SJSA1 (cell line): Measurements from ENCODE around the gene ZNF578. TPM values are rescaled to one million over a fixed set of nuclear protein-coding genes. Genes with fewer than 3 reads are reported as not detected.
"Not testable (repeated sequence)": the region's sequence is repeated elsewhere in the genome, so short reads cannot be mapped to it uniquely, and the experiment has no call there.

Experiments used
- DNase-seq, 2 experiments: peaks; one replicate each; pipeline ENCODE4 v3.0.0-alpha.2; 2015 to 2020; ENCODE audit warnings: low spot score in 2 of 2, low read depth in 1 of 2
- H3K27ac ChIP-seq: fragments of 250-450 bp; sonication (Bioruptor Pico); 2 replicates; pipeline ENCODE4 v1.5.1; 2020; ENCODE audit warnings: mild to moderate bottlenecking, moderate library complexity
- H3K27me3 ChIP-seq: fragments of 250-450 bp; sonication (Bioruptor Pico); replicated peaks from 2 replicates; pipeline ENCODE4 v1.5.1; 2020; ENCODE audit warnings: mild to moderate bottlenecking, moderate library complexity
- H3K36me3 ChIP-seq: fragments of 250-450 bp; sonication (Bioruptor Pico); 2 replicates; pipeline ENCODE4 v1.5.1; 2020; ENCODE audit warnings: mild to moderate bottlenecking
- H3K4me1 ChIP-seq: fragments of 250-450 bp; sonication (Bioruptor Pico); replicated peaks from 2 replicates; pipeline ENCODE4 v1.6.1; 2021; ENCODE audit warnings: mild to moderate bottlenecking
- H3K4me3 ChIP-seq: fragments of 250-450 bp; sonication (Bioruptor Pico); 2 replicates; pipeline ENCODE4 v1.5.1; 2020; ENCODE audit warnings: mild to moderate bottlenecking
- H3K9me3 ChIP-seq: fragments of 250-450 bp; sonication (Bioruptor Pico); replicated peaks from 2 replicates; pipeline ENCODE4 v1.5.1; 2020; ENCODE audit warnings: mild to moderate bottlenecking
- total RNA-seq: library from RNA; depleted of rRNA; stranded (reverse); fragments of >200 nt; shearing (Covaris generic); gene quantifications from 2 replicates; pipeline ENCODE4 v1.2.3, GENCODE V29; 2014; rRNA removed

The ZNF578 gene
- 0.58 TPM in 1 of 2 replicates, not detected in the other for total RNA-seq

DNA sequence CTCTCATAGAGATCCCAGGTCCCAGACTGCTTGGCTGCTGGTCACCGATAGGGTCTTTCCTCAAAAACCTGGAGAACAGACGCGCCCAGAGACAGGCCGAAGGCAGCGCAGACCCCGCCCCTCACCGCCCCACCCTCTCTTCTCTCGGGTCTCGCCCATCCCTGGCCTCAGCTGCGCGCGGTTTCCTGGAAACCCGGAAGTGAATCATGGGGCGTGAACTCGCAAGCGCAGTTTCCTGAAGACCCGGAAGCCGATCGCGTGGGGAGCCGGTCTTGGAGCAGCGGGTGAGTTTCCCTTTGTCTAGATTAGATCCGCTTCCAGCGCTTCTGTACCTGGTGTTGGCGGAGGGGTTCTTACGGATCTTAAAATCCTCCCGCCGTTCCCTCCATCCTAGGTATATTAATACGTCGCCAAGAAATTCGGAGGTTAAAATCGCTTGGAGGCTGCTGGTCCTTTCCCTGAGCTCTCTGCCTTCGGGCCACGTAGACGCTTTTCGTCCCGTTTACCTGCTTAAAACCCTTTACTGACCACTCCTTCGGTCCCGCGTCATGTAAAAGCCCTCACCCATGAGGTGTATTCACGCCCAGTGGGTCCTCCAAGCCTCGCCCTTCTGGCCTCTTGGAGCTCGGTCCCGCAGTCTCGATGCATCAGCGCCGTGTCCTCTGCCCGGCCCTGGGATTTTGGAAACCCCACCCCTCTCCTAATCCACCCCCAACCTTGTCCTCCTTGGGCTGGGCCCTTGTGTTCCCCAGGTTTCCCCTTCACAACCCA, at the start of gene ZNF578:
Gene ZNF578 (plus strand): TSS at position 230 of the 771 bp plus-strand sequence. CDS start 48,293 bp downstream, outside the sequence.
- peak within 1 kb of the TSS; percentile 31 for H3K4me3 ChIP-seq
- H3K9me3 ChIP-seq: peaks cover 30% of the 10 kb centered on the region
- no peak within 1 kb of the TSS for H3K27ac ChIP-seq
- H3K4me1 ChIP-seq: no peaks in the 10 kb centered on the region
- no peaks in the 10 kb centered on the region for H3K27me3 ChIP-seq
- peak; percentile 3 to 51 for DNase-seq
- H3K36me3 ChIP-seq: no peaks in the 10 kb centered on the region

DNA sequence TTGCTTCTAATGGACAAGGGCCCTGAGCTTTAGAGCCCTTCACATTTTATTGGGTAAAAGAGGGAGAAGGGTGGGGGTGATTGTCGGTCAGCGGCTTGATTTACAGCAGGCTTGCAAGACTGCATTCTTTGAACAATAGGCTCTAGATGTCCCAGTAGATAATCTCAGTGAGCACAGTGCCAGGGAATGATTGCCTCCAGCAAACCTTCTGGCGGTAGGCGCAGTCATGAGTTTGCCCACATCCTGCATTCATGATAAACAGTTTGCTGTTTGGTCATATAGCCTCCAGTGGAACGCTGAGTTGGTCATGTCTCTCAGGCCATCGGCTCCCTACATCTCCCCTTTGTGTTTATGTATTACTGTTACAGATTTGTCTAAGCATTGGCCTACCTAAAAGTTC, 43.1 kb upstream of the ZNF578 start:
- no peak overlapping the region for H3K4me3 ChIP-seq
- peaks cover 20% of the 10 kb centered on the region for H3K9me3 ChIP-seq
- no peak for DNase-seq
- peaks cover 45% of the 10 kb centered on the region for H3K36me3 ChIP-seq
- H3K27ac ChIP-seq: no peak overlapping the region
- H3K4me1 ChIP-seq: no peaks in the 10 kb centered on the region
- no peaks in the 10 kb centered on the region for H3K27me3 ChIP-seq

DNA sequence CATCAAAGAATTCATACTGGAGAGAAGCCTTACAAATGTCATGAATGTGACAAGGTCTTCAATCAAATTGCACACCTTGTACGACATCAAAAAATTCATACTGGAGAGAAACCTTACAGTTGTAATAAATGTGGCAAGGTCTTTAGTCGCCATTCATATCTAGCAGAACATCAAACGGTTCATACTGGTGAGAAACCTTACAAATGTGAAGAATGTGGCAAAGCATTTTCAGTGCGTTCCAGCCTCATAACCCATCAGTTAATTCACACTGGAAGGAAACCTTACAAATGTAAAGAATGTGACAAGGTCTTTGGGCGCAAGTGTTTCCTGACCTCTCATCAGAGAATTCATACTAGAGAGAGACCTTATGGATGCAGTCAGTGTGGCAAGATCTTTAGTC, 37.6 kb upstream of the ZNF578 start:
- Histone ChIP-seq H3K4me3 (no peak overlapping the region), H3K9me3 (peaks cover 38% of the 10 kb centered on the region), H3K36me3 (peaks cover 3% of the 10 kb centered on the region; the same call in 1 of the 2 replicates), H3K27me3 (no peaks in the 10 kb centered on the region), H3K4me1 (no peaks in the 10 kb centered on the region), H3K27ac (no peak overlapping the region)
- DNase-seq: no peak

DNA sequence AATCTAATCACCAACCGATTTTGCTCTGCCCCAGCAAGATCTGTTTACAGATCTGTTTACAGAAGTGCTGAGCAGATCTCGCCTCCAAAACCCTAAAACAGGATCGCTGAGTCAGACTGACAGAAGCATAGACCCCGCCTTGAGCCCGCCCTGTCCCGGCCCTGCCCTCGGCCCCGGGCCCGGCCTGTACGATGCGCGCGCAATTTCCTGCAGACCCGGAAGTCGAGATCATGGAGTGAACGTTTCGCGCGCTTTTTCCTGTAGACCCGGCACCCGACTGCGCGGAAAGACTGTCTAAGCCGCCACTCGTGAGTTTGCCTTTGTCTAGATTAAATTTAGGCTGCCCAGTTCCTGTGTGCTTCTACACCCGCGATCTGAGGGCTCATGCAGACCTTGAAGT, 24.4 kb upstream of the ZNF578 start, which contains the start of gene ZNF534:
Gene ZNF534 (plus strand): TSS at position 212 of the 400 bp plus-strand sequence. CDS start 2,327 bp downstream, outside the sequence.
- Histone ChIP-seq H3K4me1 (no peaks in the 10 kb centered on the region), H3K9me3 (peaks cover 4% of the 10 kb centered on the region; the same call in 1 of the 2 replicates), H3K27me3 (no peaks in the 10 kb centered on the region), H3K27ac (no peak within 1 kb of the TSS), H3K36me3 (no peaks in the 10 kb centered on the region), H3K4me3 (no peak within 1 kb of the TSS)
- no peak for DNase-seq

DNA sequence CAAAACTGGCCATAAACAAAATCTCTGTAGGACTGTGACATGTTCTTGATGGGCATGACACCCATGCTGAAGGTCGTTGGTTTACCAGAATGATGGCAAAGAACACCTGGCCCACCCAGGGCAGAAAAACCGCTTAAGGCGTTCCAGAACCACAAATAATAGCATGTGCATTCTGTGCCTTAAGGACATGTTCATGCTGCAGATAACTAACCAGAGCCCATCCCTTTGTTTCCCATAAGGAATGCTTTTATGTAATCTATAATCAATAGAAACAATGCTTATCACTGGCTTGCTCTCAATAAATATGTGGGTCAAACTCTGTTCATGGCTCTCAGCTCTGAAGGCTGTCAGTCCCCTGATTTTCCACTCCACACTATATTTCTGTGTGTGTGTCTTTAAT, 11.2 kb upstream of the ZNF578 start:
- no peaks in the 10 kb centered on the region for H3K27me3 ChIP-seq
- DNase-seq: no peak
- H3K4me1 ChIP-seq: no peaks in the 10 kb centered on the region
- H3K9me3 ChIP-seq: peaks cover 17% of the 10 kb centered on the region
- H3K4me3 ChIP-seq: no peak overlapping the region
- no peaks in the 10 kb centered on the region for H3K36me3 ChIP-seq
- no peak overlapping the region for H3K27ac ChIP-seq

DNA sequence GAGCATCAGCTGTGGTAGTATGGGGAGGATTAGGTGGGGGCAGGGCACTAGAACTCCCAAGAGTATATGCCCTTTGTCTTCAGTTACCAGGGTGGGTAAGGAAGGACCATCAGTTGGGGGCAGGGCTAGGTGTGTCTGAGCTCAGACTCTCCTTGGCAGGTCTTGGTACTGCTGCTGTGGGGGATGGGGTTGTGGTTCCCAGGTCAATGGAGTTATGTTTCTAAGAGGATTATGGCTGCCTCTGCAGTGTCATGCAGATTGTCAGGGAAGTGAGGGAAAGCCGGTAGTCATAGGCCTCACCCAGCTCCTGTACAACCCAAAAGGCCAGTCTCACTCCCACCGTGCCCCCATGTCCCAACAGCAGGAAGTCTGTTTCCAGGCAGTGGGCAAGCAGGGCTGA, 8.8 kb upstream of the ZNF578 start:
- no peak overlapping the region for H3K4me3 ChIP-seq
- DNase-seq: no peak
- H3K4me1 ChIP-seq: no peaks in the 10 kb centered on the region
- H3K9me3 ChIP-seq: peaks cover 16% of the 10 kb centered on the region
- H3K27me3 ChIP-seq: no peaks in the 10 kb centered on the region
- H3K27ac ChIP-seq: no peak overlapping the region
- no peaks in the 10 kb centered on the region for H3K36me3 ChIP-seq

DNA sequence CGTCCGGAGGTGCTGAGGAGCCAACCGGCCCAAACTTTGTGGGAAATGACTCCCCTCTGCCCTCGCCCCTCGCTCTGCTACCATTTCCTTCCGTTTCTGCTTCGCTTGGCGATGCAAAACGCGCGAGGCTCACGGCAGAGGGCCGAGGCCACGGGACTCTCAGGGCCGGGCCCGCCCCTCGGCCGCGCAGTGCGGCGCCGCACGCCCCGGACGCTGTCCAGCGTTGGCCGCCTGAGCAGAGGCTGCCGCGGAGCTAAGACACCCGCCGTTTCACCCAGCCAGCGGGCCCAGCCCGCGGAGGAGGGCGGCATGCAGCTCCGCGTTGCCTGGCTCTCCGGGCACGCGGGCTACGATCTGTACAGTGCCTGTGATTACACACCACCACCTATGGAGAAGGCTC, 2.1 kb upstream of the ZNF578 start:
- peaks cover 23% of the 10 kb centered on the region; the same call in 1 of the 2 replicates for H3K9me3 ChIP-seq
- no peaks in the 10 kb centered on the region for H3K27me3 ChIP-seq
- no peak for DNase-seq
- H3K4me3 ChIP-seq: no peak overlapping the region
- no peak overlapping the region for H3K27ac ChIP-seq
- no peaks in the 10 kb centered on the region for H3K36me3 ChIP-seq
- H3K4me1 ChIP-seq: no peaks in the 10 kb centered on the region

DNA sequence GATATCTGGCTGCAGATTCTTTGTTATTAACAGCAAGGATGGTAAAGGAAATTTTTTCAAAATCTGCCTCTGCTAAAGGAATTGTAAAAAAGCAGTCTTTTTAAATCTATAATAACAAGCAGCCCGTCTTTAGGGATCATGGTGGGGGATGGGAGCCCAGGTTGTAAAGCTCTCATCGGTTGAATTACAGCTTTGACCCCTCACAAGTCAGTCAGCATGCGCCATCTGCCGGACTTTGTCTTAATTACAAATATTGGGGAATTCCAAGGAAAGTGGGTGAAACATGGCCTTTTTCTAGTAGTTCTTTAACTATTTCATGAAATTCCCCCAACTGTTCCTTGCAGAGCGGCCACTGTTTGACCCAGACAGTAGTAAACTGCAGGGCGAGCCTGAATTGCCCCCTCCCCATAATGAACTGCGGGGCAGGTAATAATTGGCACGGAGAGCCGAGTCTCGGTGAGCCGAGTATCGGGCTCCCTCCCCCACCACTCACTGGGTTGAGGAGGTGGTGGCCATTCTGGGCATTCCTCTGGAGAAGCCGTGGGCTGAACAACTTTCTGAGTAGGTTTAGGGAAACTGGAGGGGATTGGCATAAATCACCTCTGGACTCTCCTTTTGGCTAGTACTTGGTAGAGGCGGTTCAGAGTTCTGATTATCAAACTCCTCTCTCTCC, 11.6 kb downstream of the ZNF578 start:
- Histone ChIP-seq H3K4me1 (no peaks in the 10 kb centered on the region), H3K9me3 (peaks cover 10% of the 10 kb centered on the region), H3K4me3 (no peak overlapping the region), H3K36me3 (no peaks in the 10 kb centered on the region), H3K27ac (no peak overlapping the region), H3K27me3 (no peaks in the 10 kb centered on the region)
- DNase-seq: no peak

DNA sequence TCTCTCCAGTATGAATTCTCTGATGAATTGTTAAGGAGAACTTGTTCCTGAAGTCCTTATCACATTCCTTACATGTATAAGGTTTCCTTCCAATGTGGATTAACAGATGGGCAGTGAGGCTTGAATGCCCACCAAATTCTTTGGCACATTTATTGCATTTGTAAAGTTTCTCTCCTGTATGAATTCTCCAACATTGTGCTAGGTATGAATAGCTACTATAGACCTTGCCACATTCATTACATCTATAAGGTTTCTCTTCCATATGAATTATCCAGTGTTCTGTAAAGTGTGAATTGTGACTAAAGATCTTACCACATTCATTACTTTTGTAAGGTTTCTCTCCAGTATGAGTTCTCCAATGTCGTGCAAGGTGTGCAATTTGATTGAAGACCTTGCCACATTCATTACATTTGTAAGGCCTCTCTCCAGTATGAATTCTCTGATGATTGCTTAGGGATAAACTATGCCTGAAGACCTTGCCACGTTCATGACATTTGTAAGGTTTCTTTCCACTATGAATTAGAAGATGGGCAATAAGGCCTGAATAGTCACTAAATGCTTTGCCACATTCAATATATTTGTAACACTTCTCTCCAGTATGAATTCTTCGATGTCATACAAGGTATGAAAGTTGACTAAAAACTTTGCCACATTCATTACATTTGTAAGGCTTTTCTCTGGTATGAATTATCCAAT, 20.4 kb downstream of the ZNF578 start:
- peaks cover 30% of the 10 kb centered on the region for H3K9me3 ChIP-seq
- H3K27ac ChIP-seq: no peak overlapping the region
- no peaks in the 10 kb centered on the region for H3K27me3 ChIP-seq
- H3K4me1 ChIP-seq: no peaks in the 10 kb centered on the region
- H3K4me3 ChIP-seq: no peak overlapping the region
- DNase-seq: no peak
- H3K36me3 ChIP-seq: no peaks in the 10 kb centered on the region

DNA sequence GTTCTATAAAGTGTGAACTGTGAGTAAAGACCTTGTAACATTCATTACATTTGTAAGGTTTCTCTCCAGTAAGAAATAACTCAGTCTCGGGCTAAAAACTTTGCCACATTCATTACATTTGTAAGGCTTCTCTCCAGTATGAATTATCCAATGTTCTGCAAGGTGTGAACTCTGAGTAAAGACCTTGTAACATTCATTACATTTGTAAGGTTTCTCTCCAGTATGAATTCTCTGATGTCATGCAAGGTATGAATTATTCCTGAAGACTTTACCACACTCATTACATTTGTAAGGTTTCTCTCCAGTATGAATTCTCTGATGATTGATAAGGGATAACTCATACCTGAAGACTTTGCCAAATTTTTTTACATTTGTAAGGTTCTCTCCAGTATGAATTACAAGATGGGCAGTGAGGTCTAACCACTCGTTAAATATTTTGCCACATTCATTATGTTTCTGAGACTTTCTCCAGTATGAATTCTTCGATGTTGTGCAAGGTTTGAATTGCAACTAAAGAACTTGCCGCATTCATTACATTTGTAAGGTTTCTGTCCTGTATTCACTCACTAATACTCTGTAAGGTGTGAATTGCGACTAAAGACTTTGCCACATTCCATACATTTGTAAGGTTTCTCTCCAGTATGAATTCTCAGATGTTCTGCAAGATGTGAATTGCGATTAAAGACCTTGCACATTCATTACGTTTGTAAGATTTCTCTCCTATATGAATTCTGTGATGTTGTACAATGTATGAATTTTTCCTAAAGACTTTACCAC, 21.2 kb downstream of the ZNF578 start:
- Histone ChIP-seq H3K27ac (no peak overlapping the region), H3K36me3 (no peaks in the 10 kb centered on the region), H3K4me1 (no peaks in the 10 kb centered on the region), H3K27me3 (no peaks in the 10 kb centered on the region), H3K9me3 (peaks cover 30% of the 10 kb centered on the region), H3K4me3 (no peak overlapping the region)
- DNase-seq: no peak

DNA sequence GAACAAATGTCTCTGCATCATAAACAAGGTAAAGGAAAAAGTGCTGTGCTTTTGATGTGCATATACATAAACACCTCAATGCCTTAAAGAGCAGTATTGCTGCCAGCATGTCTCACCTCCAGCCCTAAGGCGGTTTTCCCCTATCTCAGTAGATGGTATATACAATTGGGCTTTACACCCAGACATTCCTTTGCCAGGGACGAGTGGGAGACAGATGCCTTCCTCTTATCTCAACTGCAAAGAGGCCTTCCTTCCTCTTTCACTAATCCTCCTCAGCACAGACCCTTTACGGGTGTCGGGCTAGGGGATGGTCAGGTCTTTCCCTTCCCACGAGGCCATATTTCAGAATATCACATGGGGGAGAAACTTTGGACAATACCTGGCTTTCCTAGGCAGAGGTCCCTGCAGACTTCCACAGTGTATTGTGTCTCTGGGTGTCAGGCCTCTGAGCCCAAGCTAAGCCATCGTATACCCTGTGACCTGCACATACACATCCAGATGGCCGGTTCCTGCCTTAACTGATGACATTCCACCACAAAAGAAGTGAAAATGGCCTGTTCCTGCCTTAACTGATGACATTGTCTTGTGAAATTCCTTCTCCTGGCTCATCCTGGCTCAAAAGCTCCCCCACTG, 30.9 kb downstream of the ZNF578 start:
- H3K27me3 ChIP-seq, H3K9me3 ChIP-seq, H3K36me3 ChIP-seq, H3K27ac ChIP-seq, H3K4me3 ChIP-seq, DNase-seq, H3K4me1 ChIP-seq: not testable (repeated sequence)

DNA sequence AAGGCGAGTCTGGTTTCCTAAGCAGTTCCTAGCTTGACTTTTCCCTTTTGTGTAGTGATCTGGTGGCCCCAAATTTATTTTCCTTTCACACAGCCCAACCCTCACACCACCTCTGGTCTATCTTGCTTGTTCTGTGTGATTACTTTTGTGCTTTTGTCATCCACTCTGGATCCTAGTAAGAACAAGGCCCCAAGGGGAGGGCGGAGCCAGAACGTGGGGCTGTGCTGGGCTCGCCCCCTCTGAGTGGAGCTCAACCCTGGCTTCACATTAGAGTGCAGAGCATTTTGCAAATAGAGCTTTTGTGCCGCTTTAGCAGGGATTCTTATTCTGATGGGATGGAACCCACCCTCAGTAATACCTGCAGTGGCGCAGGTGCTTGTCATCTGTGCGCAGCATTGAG, 31.7 kb downstream of the ZNF578 start:
- not testable (repeated sequence) for H3K27me3 ChIP-seq, H3K27ac ChIP-seq, H3K4me3 ChIP-seq, H3K36me3 ChIP-seq, H3K4me1 ChIP-seq, DNase-seq, H3K9me3 ChIP-seq
